Measurements from ENCODE around the gene TMEM178A. TPM values are rescaled to one million over a fixed set of nuclear protein-coding genes. Genes with fewer than 3 reads are reported as not detected.

TMEM178A gene
- total RNA-seq, 1 experiment from 2014 or later = 7.5 TPM

GRCh38 chr2:39649511-39649910 is 16.2 kb upstream of the TMEM178A start:
- Histone ChIP-seq H3K9ac (ENCODE audit: extremely low read depth, insufficient read length, low read length) (no peak overlapping the region), H3K27me3 (ENCODE audit: insufficient read depth, low read length) (no peaks in the 10 kb centered on the region), H2BK15ac (ENCODE audit: low read depth, low read length) (no peak overlapping the region), H2AFZ (ENCODE audit: low read length) (no peak overlapping the region), H2BK5ac (ENCODE audit: insufficient read length, low read length) (no peak overlapping the region), H3K9me3 (ENCODE audit: control insufficient read depth, low read depth, low read length) (no peaks in the 10 kb centered on the region), H3K4ac (ENCODE audit: low read depth, low read length) (no peak overlapping the region), H3K27ac (ENCODE audit: insufficient read length, low read depth, low read length) (no peak overlapping the region), H2BK12ac (ENCODE audit: insufficient read length, low read depth, low read length) (no peak overlapping the region), H4K91ac (ENCODE audit: insufficient read length, low read depth, low read length) (no peak overlapping the region), H3K79me1 (ENCODE audit: insufficient read depth, low read depth, low read length, poor library complexity, severe bottlenecking) (no peaks in the 10 kb centered on the region), H3K4me2 (ENCODE audit: insufficient read depth, insufficient read length, low read length) (no peak overlapping the region), H2BK20ac (ENCODE audit: low read depth, low read length, poor library complexity, severe bottlenecking) (no peak overlapping the region), H3T11ph (ENCODE audit: low read length) (no peak overlapping the region), H2AK5ac (ENCODE audit: insufficient read length, low read length) (no peak overlapping the region), H3K56ac (ENCODE audit: insufficient read length, low read depth, low read length) (no peak overlapping the region), H4K20me1 (ENCODE audit: control insufficient read depth, insufficient read depth, insufficient read length) (no peaks in the 10 kb centered on the region), H2BK120ac (ENCODE audit: low read depth, low read length, poor library complexity, severe bottlenecking) (no peak overlapping the region), H3K18ac (ENCODE audit: insufficient read length, low read depth, low read length) (no peak overlapping the region), H3K23ac (ENCODE audit: insufficient read length, low read depth, low read length) (no peak overlapping the region), H4K5ac (ENCODE audit: insufficient read length, low read depth, low read length) (no peak overlapping the region), H3K4me1 (ENCODE audit: insufficient read depth, low read length) (peaks cover 14% of the 10 kb centered on the region; the same call in 1 of the 2 replicates), H3K23me2 (ENCODE audit: insufficient read length, low read depth, low read length, poor library complexity, severe bottlenecking) (no peaks in the 10 kb centered on the region), H3K79me2 (ENCODE audit: insufficient read depth, low read length) (no peaks in the 10 kb centered on the region), H3K14ac (ENCODE audit: insufficient read depth, low read length) (no peak overlapping the region), H4K8ac (replicated peaks; ENCODE audit: insufficient read length, low read depth, low read length) (no peak overlapping the region)
- no peak overlapping the region for H3K4me3 Mint-ChIP-seq
- H3K4me1 Mint-ChIP-seq = peaks cover 24 to 25% of the 10 kb centered on the region in 2 experiments
- H3K27me3 Mint-ChIP-seq (ENCODE audit: low read depth) = no peaks in the 10 kb centered on the region
- no peaks in the 10 kb centered on the region; a peak in 1 of 5 replicates for H3K9me3 Mint-ChIP-seq
- no peak for DNase-seq
- no peak for TF ChIP-seq CTCF (conservative IDR thresholded peaks at IDR 0.05)
- no CpG with 5 or more reads among the region's 2 CpGs for WGBS (ENCODE audit: extremely low coverage, insufficient read length, low lambda C conversion rate)
- H3K27ac Mint-ChIP-seq = no peak overlapping the region
- peaks cover 0 to 3% (median 0%) of the 10 kb centered on the region in 3 experiments; a peak in 1 of 7 replicates for H3K36me3 Mint-ChIP-seq (ENCODE audit: insufficient read depth in 1 of 3, low read depth in 3 of 3)

All from H9 (cell line).